GM19452 (cell line): ENCODE measurements around the gene CFAP77.

ENCODE experiments used
- ATAC-seq: cut with Tn5 transposase; IDR thresholded peaks from one replicate; pipeline ENCODE4 v1.9.1; 2021; ENCODE audit not compliant: unreplicated experiment

The CFAP77 gene

GRCh38 chr9:132447902-132448301 lies 37.9 kb downstream of the CFAP77 start:
- ATAC-seq, result no peak

DNA sequence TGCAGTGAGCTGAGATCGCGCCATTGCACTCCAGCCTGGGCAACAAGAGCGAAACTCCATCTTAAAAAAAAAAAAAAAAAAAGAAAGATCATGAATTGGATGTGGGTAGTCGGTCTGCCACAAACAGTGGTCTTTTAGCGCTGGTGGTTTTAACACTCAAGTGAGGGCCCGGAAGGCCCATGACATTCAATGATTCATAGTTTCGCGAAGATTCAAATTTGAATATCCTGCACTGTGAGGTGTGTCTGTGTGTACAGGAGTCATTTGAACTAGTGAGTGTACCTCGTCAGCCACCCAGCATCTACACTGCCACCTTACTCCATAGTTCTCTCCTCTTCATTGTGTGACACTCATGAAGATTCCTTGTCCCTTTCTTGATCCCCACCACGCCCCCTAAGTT lies 41.3 kb downstream of the CFAP77 start:
- ATAC-seq, result no peak

DNA sequence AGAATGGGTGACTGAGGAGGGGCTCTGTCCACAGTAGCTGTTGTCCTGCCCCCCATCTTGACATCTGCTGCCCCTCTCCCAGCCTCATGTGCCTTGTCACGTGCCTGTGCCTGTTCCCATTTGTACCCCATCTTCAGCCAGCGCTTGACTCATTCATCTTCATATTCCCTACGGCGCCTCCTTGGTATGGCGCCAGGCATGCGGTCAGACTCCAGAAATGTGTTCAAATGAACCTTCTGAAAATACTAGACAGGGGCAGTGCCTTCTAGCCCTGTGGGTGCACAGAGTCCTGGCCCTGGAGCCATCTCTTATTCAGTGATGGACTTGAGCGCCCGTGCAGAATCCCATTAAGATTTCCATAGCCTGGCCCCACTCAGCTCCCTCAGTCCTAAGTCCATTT lies 46.2 kb downstream of the CFAP77 start:
- no peak for ATAC-seq

GRCh38 chr9:132457504-132458236 lies 47.7 kb downstream of the CFAP77 start:
- no peak for ATAC-seq

DNA sequence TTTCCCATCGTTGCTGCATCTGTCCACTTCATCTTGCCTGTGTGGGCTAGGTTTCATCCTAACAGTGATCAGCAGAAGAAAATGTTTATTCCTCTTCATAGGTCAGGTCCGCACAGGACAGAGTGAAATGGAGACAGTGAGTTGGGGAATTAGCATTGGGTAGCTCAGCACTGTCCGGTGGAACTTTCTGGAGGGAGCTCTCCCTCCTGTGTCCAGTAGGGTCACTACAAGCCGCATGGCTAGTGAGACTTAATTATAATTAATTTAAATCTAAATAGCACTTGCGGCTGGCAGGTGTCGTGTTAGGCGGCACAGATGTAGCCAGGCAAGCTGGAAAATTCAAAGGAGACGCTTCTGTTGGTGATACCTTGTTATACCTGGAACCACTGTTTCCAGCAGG lies 48.4 kb downstream of the CFAP77 start:
- no peak for ATAC-seq

GRCh38 chr9:132459661-132460060 lies 49.6 kb downstream of the CFAP77 start:
- no peak for ATAC-seq

DNA sequence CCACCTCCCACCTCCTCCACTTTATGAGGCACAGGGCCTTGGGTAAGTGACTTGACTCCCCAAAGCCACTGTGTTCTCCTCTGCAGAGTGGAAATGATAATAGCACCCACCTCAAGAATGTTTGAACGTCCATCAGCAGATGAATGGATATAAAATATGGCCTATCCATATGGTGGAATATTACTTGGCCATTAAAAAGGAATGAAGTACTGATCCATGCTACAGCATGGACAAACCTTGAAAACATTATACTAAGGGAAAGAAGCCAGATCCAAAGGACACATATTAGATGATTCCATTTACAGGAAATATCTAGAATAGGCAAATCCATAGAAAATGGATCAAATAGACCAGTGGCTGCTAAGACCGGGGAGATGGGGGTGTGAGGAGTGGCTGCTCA lies 50.2 kb downstream of the CFAP77 start:
- no peak for ATAC-seq

GRCh38 chr9:132461281-132461896 lies 51.4 kb downstream of the CFAP77 start:
- ATAC-seq, result no peak

DNA sequence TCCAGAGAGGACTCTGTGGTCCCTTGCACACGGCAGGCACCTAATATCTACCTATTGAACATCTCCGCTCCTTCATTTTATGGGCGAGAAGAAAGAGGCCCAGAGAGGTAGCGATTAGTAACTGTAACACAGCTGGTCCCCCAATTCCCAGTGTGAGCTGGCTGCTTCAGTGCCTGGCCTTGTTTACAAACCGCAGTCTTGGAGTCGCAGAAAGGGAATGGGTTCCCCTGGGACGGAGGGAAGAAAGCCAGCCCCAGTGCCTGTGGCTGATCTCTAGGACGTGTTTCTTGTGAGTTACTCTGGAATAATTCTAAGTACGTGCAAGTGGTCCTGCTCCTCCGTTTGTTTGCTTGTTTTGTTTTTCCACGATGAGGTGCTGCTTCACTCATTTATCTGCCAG lies 52.0 kb downstream of the CFAP77 start:
- no peak for ATAC-seq

DNA sequence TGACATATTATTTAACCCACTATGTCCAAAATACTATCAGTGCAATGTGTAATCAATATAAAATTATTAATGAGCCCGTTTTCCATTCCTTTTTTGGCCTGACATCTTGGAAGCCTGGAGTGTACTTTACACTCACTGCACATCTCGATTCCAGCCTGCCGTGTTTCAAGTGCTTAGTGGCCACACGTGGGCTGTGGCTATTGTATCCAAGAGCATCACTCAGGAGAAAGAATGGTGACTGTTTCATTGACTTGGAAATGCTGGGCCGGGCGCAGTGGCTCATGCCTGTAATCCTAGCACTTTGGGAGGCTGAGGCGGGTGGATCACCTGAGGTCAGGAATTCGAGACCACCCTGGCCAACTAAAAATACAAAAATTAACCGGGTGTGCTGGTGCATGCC lies 54.5 kb downstream of the CFAP77 start:
- no peak for ATAC-seq

DNA sequence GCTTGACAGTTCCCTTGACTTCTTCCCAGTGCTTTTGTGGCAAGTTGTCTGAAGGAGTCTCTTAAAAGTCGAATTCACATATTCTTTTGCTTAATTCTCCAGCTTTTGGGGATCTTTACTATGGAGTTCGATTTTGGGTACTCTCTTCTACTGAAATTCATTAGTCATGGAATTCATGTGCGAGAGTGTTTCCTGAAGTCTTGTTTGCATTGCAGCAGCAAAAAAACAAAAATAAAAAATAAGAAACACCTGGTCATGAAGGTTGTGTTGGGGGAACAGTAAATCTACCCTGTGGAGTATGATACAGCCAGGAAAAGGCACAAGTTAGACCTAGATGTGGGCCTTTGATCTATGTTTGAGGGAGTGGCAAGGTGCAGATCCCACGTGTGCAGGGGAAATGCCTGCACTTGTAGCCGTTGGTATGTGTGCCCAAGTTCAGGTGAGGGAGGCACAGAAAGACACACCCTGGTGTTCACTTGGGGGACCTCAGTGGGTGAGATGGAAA lies 55.2 kb downstream of the CFAP77 start:
- ATAC-seq, result no peak

DNA sequence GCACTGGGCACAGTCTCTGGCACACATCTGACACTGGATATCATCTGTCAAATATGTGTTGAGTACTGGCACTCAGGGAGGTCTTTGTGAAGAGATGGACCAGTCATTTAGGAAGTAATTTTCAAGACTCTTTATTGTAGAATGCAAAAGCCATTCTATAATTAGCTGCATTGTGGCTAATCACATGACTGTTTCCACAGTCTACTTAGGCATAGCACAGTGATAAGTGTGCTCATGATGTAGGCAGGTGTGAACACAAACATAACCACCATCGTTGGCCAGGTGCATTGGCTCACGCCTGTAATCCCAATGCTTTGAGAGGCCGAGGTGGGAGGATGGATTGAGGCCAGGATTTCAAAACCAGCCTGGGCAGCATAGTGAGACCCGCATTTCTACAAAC lies 62.2 kb downstream of the CFAP77 start:
- ATAC-seq, result no peak

GRCh38 chr9:132472599-132472998 lies 62.6 kb downstream of the CFAP77 start:
- ATAC-seq, result no peak

DNA sequence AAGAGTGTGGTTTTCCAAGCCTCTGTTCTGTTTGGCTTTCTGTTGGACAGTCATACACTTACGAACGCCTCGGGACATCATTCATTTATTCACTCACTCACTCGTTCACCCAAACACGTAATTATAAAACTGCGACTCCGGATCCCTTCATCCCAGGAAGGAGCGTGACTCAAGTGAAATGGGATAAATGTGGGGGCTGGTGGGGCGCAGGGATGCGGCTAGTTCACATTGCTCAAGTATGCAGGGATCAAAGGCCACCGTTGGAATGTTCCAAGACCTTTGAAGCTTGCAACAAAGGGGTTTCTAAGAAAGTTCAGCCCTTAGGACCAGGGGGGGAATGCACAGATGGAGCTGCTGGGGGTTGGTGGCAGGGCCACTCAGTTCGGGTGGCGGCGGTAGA lies 64.2 kb downstream of the CFAP77 start:
- no peak for ATAC-seq

DNA sequence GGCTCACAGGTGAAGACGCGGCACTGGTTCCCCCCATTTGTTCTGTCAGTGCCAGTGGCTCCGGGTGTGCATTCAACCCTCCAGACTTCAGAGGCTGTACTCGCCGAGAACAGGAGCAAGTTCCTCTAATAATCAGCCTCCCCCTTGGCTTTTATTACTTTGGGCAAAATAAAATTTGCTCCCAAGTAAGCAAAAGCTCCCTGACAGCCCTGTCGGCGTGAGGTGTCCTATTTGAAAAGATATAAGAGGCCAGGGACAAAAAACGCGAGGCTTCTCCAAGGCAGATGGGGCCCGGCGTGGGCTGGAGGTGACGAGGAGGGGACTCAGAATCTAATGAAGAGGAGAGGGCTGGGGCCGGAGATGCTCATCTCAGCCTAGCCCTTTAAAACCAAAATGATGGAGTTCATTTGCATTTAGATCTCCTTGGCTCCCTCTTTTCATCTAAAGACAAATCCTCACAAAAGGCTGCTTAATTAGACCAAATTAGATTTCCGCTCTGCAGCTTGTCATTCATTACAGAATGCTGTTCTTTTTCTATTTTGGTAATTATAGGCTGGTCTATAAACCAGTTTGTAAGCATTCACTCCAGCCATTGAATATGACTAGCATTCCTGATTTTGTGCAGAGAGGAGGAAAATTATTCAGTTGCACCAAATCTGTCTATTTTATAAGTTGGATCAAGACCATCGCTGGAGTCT lies 68.5 kb downstream of the CFAP77 start:
- ATAC-seq, result no peak

GRCh38 chr9:132479733-132480132 lies 69.7 kb downstream of the CFAP77 start:
- no peak for ATAC-seq

- no peak for ATAC-seq
Observed at GRCh38 chr9:132481053-132481849, 71.2 kb downstream of the CFAP77 start.

- no peak for ATAC-seq
Observed at GRCh38 chr9:132482196-132482813, 72.3 kb downstream of the CFAP77 start.

DNA sequence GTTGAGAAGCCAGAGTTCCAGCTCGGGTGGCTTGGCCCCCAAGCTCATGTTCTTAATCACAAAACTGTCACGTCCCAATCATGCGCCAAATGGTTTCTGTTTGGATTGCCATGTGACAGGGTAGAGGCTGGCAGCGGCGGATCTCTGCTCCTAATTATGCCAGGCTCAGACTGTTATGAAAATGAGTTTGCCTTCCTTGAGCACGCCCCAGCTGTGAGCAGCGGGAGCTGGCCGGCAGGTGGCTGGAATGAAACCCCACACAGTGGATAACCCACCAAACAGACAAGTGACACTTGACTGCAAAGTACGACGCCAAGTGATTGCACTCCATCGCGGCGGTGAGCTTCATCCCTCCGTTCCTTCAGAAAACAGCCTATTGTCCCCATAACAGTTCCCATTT lies 75.4 kb downstream of the CFAP77 start:
- no peak for ATAC-seq

GRCh38 chr9:132486706-132487350 lies 76.8 kb downstream of the CFAP77 start:
- no peak for ATAC-seq
